Right lobe of liver (tissue), 6 donors: ENCODE measurements around the gene RAB11FIP4. TPM values are rescaled to one million over a fixed set of nuclear protein-coding genes. Genes with fewer than 3 reads are reported as not detected.

ENCODE experiments used
- ATAC-seq, 4 donors: fragments of 200-7000 bp; cut with Tn5 transposase; one replicate each; pipeline ENCODE4 v1.9.1; 2020; ENCODE audit warnings: mild to moderate bottlenecking in 4 of 4, moderate library complexity in 4 of 4
- DNase-seq, 3 donors: peaks; one replicate each; pipeline ENCODE4 v3.0.0-alpha.2; 2020
- H3K27ac ChIP-seq, 3 donors: fragments of 200-600 bp; one replicate each; pipeline ENCODE4 v1.8.0; 2022
- H3K27me3 ChIP-seq, 2 donors: fragments of 200-600 bp; one replicate each; pipeline ENCODE4 v1.8.0; 2022
- H3K36me3 ChIP-seq, 4 donors: fragments of 200-600 bp; sonication (generic) in 1 of 4; one replicate each; pipeline versions ENCODE4 v1.5.1 to v1.8.0; 2017 to 2022; ENCODE audit warnings: control low read depth in 1 of 4
- H3K4me1 ChIP-seq, 4 donors: fragments of 200-600 bp; sonication (generic) in 1 of 4; one replicate each; pipeline versions ENCODE4 v1.5.1 to v1.8.0; 2017 to 2022; ENCODE audit warnings: control low read depth in 1 of 4
- H3K4me3 ChIP-seq, 3 donors: fragments of 200-600 bp; one replicate each; pipeline ENCODE4 v1.8.0; 2022
- H3K9me3 ChIP-seq, 4 donors: fragments of 200-600 bp; sonication (generic) in 1 of 4; one replicate each; pipeline versions ENCODE4 v1.5.1 to v1.8.0; 2017 to 2022; ENCODE audit warnings: control low read depth in 1 of 4
- CTCF ChIP-seq, 4 donors: fragments of 200-600 bp in 3 of 4; fragments of 450-650 bp in 1 of 4; IDR thresholded peaks; one replicate each; pipeline versions ENCODE4 v1.5.1 to v1.8.0; 2016 to 2022; ENCODE audit warnings: antibody characterized with exemption in 4 of 4, mild to moderate bottlenecking in 2 of 4
- POLR2A ChIP-seq: fragments of 450-650 bp; IDR thresholded peaks from one replicate; pipeline ENCODE4 v1.6.1; 2017; ENCODE audit warnings: antibody characterized with exemption, mild to moderate bottlenecking
- WGBS: methylation state at CpG from one replicate; pipeline ENCODE4 v1.1.6; 2018; ENCODE audit warnings: low coverage, low lambda C conversion rate; ENCODE audit not compliant: insufficient coverage; ENCODE audit errors: missing lambda C conversion rate; 5-methylcytosine and 5-hydroxymethylcytosine counted together
- intact Hi-C, 2 donors: fragments of 100-400 bp; cut with DNase I; formaldehyde crosslinking; loops; one replicate each; pipeline versions ENCODE4 v1.11.2 to v1.14.1; 2022
- total RNA-seq, 6 experiments: library from RNA; depleted of rRNA in 2 of 6; stranded (reverse); fragments of >200 nt in 2 of 6; fragmentation: NEBNext Ultra II Directional in 3 of 6; extraction: Animal tissue kit (Norgen Biotek cat#: 25700) in 3 of 6; gene quantifications; one replicate each; pipeline versions ENCODE4 v1.1.0 to v1.2.4, GENCODE V29; 2016 to 2023
- donor health status: DM: no; HTN: yes; CAD: no.
- donor health status: DM: no; HTN: no; CAD: no.
- donor health status: DM: no; HTN: no; CAD: no.
- donor health status: DM: no; HTN: yes; CAD: no.
- donor health status: DM: no; HTN: yes; CAD: no.

The RAB11FIP4 gene
- total RNA-seq, 6 experiments from 2014 or later, result 3.5 to 6.6 (median 4.6) TPM

GRCh38 chr17:31530391-31530985 lies 139.0 kb downstream of the RAB11FIP4 start:
- no peak overlapping the region for H3K4me3 ChIP-seq
- intact Hi-C loops, result no loop called here
- no peak for ATAC-seq
- 80% methylated on average over 1 of the region's 14 CpGs for WGBS
- H3K36me3 ChIP-seq, result peaks cover 0 to 6% (median 2%) of the 10 kb centered on the region in 4 donors
- no peak overlapping the region for H3K27ac ChIP-seq
- no peaks in the 10 kb centered on the region for H3K9me3 ChIP-seq
- TF ChIP-seq POLR2A, result no peak
- TF ChIP-seq CTCF (IDR thresholded peaks at IDR 0.05), result no peak
- peaks cover 0 to 7% (median 0%) of the 10 kb centered on the region in 4 donors for H3K4me1 ChIP-seq
- H3K27me3 ChIP-seq, result no peaks in the 10 kb centered on the region
- DNase-seq, result no peak

- Histone ChIP-seq H3K36me3 (peaks cover 0 to 6% (median 2%) of the 10 kb centered on the region in 4 donors), H3K4me1 (no peaks in the 10 kb centered on the region), H3K4me3 (no peak overlapping the region), H3K9me3 (no peaks in the 10 kb centered on the region), H3K27ac (no peak overlapping the region), H3K27me3 (no peaks in the 10 kb centered on the region)
- TF ChIP-seq CTCF (IDR thresholded peaks at IDR 0.05) (no peak), POLR2A (no peak)
- WGBS, result 72% methylated on average over 3 of the region's 16 CpGs
- intact Hi-C loops, result no loop called here
- no peak for DNase-seq
- no peak for ATAC-seq
Observed at GRCh38 chr17:31531336-31531980, 140.0 kb downstream of the RAB11FIP4 start.

- 90% methylated on average over 3 of the region's 7 CpGs for WGBS
- H3K27ac ChIP-seq, result no peak overlapping the region
- ATAC-seq, result no peak
- no peak for DNase-seq
- no peaks in the 10 kb centered on the region for H3K4me1 ChIP-seq
- no peaks in the 10 kb centered on the region for H3K9me3 ChIP-seq
- peaks cover 0 to 6% (median 2%) of the 10 kb centered on the region in 4 donors for H3K36me3 ChIP-seq
- intact Hi-C loops, result no loop called here
- H3K27me3 ChIP-seq, result no peaks in the 10 kb centered on the region
- no peak for TF ChIP-seq POLR2A
- TF ChIP-seq CTCF (IDR thresholded peaks at IDR 0.05), result no peak
- no peak overlapping the region for H3K4me3 ChIP-seq
Observed at GRCh38 chr17:31532081-31532480, 140.6 kb downstream of the RAB11FIP4 start.

GRCh38 chr17:31532526-31532925 lies 141.1 kb downstream of the RAB11FIP4 start:
- Histone ChIP-seq H3K27me3 (no peaks in the 10 kb centered on the region), H3K4me3 (no peak overlapping the region), H3K9me3 (no peaks in the 10 kb centered on the region), H3K36me3 (peaks cover 0 to 6% (median 2%) of the 10 kb centered on the region in 4 donors), H3K4me1 (no peaks in the 10 kb centered on the region), H3K27ac (no peak overlapping the region)
- no peak for ATAC-seq
- TF ChIP-seq POLR2A (no peak), CTCF (IDR thresholded peaks at IDR 0.05) (no peak)
- intact Hi-C loops, result no loop called here
- no peak for DNase-seq
- 100% methylated on average over 4 of the region's 10 CpGs for WGBS
